HepG2 (cell line): Measurements from ENCODE around the gene POP7. TPM values are rescaled to one million over a fixed set of nuclear protein-coding genes. Genes with fewer than 3 reads are reported as not detected.
A peak's percentile ranks its signal among the peaks of the same experiment; 100 is the strongest.

ENCODE experiments used
- ATF7 ChIP-seq, 2 experiments: fragments of 450-650 bp in 1 of 2; sonication (generic) in 1 of 2; formaldehyde crosslinking in 1 of 2; IDR thresholded peaks; 2 replicates each; pipeline versions ENCODE4 v1.4.0 to v1.6.1; 2016 to 2020; ENCODE audit warnings: antibody characterized with exemption in 1 of 2, mild to moderate bottlenecking in 1 of 2, missing genetic modification reagents in 1 of 2
- IRF9 ChIP-seq: sonication (generic); formaldehyde crosslinking; IDR thresholded peaks from 2 replicates; pipeline ENCODE4 v1.8.0; 2022; ENCODE audit warnings: missing genetic modification reagents, mild to moderate bottlenecking, borderline replicate concordance
- KAT7 ChIP-seq: IDR thresholded peaks from 2 replicates; pipeline ENCODE4 v1.6.1; 2018; ENCODE audit warnings: borderline replicate concordance, missing compliant biosample characterization
- KDM5B ChIP-seq: sonication (generic); formaldehyde crosslinking; IDR thresholded peaks from 2 replicates; pipeline ENCODE4 v1.4.0; 2020; ENCODE audit warnings: missing genetic modification reagents, mild to moderate bottlenecking, borderline replicate concordance
- KLF16 ChIP-seq, 2 experiments: sonication (generic) in 1 of 2; formaldehyde crosslinking in 1 of 2; IDR thresholded peaks; 2 replicates each; pipeline versions ENCODE4 v1.6.1 to v1.8.0; 2016 to 2023; ENCODE audit warnings: missing genetic modification reagents in 2 of 2, missing compliant biosample characterization in 1 of 2
- MEIS2 ChIP-seq: sonication (generic); formaldehyde crosslinking; IDR thresholded peaks from 2 replicates; pipeline ENCODE4 v1.9.0; 2021; ENCODE audit warnings: mild to moderate bottlenecking, missing genetic modification reagents
- PITX1 ChIP-seq: sonication (generic); formaldehyde crosslinking; IDR thresholded peaks from 2 replicates; pipeline ENCODE4 v1.5.1; 2020; ENCODE audit warnings: mild to moderate bottlenecking, missing genetic modification reagents
- RBFOX2 ChIP-seq: fragments of 200-400 bp; formaldehyde crosslinking; IDR thresholded peaks from 2 replicates; pipeline ENCODE4 v1.6.1; 2017; ENCODE audit warnings: low read depth, mild to moderate bottlenecking, low read length
- RELA ChIP-seq: sonication (generic); formaldehyde crosslinking; IDR thresholded peaks from 2 replicates; pipeline ENCODE4 v1.4.0; 2020; ENCODE audit warnings: missing genetic modification reagents
- REPIN1 ChIP-seq: sonication (generic); formaldehyde crosslinking; IDR thresholded peaks from 2 replicates; pipeline ENCODE4 v1.8.0; 2022; ENCODE audit warnings: missing genetic modification reagents, low read depth, mild to moderate bottlenecking, borderline replicate concordance
- SOX5 ChIP-seq: IDR thresholded peaks from 2 replicates; pipeline ENCODE4 v1.6.1; 2016; ENCODE audit warnings: borderline replicate concordance
- ZBED4 ChIP-seq: sonication (generic); formaldehyde crosslinking; IDR thresholded peaks from 2 replicates; pipeline ENCODE4 v1.4.0; 2020; ENCODE audit warnings: missing genetic modification reagents, borderline replicate concordance
- ZNF207 ChIP-seq: fragments of 450-650 bp; IDR thresholded peaks from 2 replicates; pipeline ENCODE4 v1.6.1; 2016; ENCODE audit warnings: antibody characterized with exemption, borderline replicate concordance
- ZNF619 ChIP-seq: sonication (generic); formaldehyde crosslinking; IDR thresholded peaks from 2 replicates; pipeline ENCODE4 v1.4.0; 2020; ENCODE audit warnings: mild to moderate bottlenecking, missing genetic modification reagents
- polyA plus RNA-seq, 8 experiments: library from polyadenylated mRNA; depleted of rRNA in 3 of 8; stranded (reverse) in 7 of 8; unstranded in 1 of 8; fragments of >200 nt; fragmentation: Illumina TruSeq in 4 of 8; extraction: Trizol in 4 of 8; gene quantifications; 2 replicates each; pipeline versions ENCODE4 v1.2.1 to v1.2.3, GENCODE V29; 2011 to 2016; ENCODE audit warnings: low read depth in 4 of 8, missing spikeins in 1 of 8, mixed read lengths in 1 of 8; ENCODE audit not compliant: insufficient read depth in 1 of 8
- total RNA-seq, 5 experiments: library from RNA; depleted of rRNA; stranded (reverse); fragments of >200 nt; fragmentation: Illumina TruSeq; extraction: Trizol; gene quantifications; 2 replicates each; pipeline ENCODE4 v1.2.3, GENCODE V29; 2016; ENCODE audit warnings: low read depth in 1 of 5

POP7 gene
- total and polyA plus RNA-seq, 2 of the 13 experiments (the other 11 are each of a cell fraction or from before 2014, with no cell fraction given): 63.9 to 91.1 TPM

GRCh38 chr7:100706672-100707311 is 871 bp downstream of the POP7 start (continued):
- TF ChIP-seq MEIS2 (peak; percentile 48; the same call in 1 of the 2 replicates), SOX5 (CRISPR knock-in tag) (0 out of 2 replicates have a peak, but pooled peaks have one; percentile 14), RBFOX2 (0 out of 2 replicates have a peak, but pooled peaks have one; percentile 22), ZBED4 (CRISPR knock-in tag) (peak; percentile 86; the same call in 1 of the 2 replicates), PITX1 (peak; percentile 55; the same call in 1 of the 2 replicates), ZNF207 (no peak), IRF9 (CRISPR knock-in tag) (peak; percentile 57; the same call in 1 of the 2 replicates), RELA (CRISPR knock-in tag) (no peak), KLF16 (CRISPR knock-in tag; IDR thresholded peaks at IDR 0.05) (peak in 1 of 2 experiments; percentile 60; a peak in 1 of 4 replicates), ATF7 (IDR thresholded peaks at IDR 0.05) (no peak), ATF7 (CRISPR knock-in tag; IDR thresholded peaks at IDR 0.05) (no peak), KDM5B (peak; percentile 70; the same call in 1 of the 2 replicates), KAT7 (0 out of 2 replicates have a peak, but pooled peaks have one; percentile 59), ZNF619 (0 out of 2 replicates have a peak, but pooled peaks have one; percentile 24), REPIN1 (CRISPR knock-in tag) (peak; percentile 67; the same call in 1 of the 2 replicates)
- TF ChIP-seq, all 625 proteins: peak for 114
